Stimulated activated memory B cell treated with anti-CD40 and anti-IgM and Interleukin-4, amounts not matched to agents 10 μg/mL and 1 μg/mL and 100 μg/mL, for 72 hours (primary cell): Measurements from ENCODE around the gene MYD88.
"Not testable (repeated sequence)": the region's sequence is repeated elsewhere in the genome, so short reads cannot be mapped to it uniquely, and the experiment has no call there.

Source experiments
- ATAC-seq: fragments of 150-1000 bp; cut with Tn5 transposase; 2 replicates; pipeline ENCODE4 v1.10.0; 2021
- H3K27ac Mint-ChIP-seq: one replicate; pipeline ENCODE4 v1.8.0; 2022; ENCODE audit warnings: mild to moderate bottlenecking, mixed read lengths
- H3K27me3 Mint-ChIP-seq: one replicate; pipeline ENCODE4 v1.8.0; 2022; ENCODE audit warnings: mixed read lengths
- H3K36me3 Mint-ChIP-seq: one replicate; pipeline ENCODE4 v1.8.0; 2022; ENCODE audit warnings: mixed read lengths
- H3K4me1 Mint-ChIP-seq: one replicate; pipeline ENCODE4 v1.8.0; 2022; ENCODE audit warnings: mixed read lengths
- H3K4me3 Mint-ChIP-seq: one replicate; pipeline ENCODE4 v1.8.0; 2022; ENCODE audit warnings: mild to moderate bottlenecking, moderate library complexity, mixed read lengths
- H3K9me3 Mint-ChIP-seq: one replicate; pipeline ENCODE4 v1.8.0; 2022; ENCODE audit warnings: mixed read lengths

Gene MYD88

DNA sequence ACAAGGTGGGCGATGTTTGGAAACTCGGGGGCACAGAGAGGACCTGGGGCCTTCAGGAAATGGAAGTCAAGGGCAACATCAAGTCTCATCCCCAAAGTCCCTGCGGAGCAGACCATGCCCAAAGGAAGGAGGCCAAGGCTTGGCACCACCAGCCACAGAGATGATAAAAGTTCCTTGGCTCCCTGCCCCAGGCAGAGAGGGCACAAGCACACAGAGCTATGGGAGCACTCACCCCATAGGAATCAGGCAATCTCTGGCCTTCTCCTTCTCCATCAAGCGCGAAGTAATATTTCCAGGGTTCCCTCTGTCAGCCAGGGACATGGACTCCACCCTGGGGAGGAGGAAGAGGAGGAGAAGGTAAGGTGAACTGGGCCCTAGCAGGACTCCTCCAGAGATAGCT is 9.4 kb upstream of the MYD88 start:
- H3K4me1 Mint-ChIP-seq, result peaks cover 18% of the 10 kb centered on the region
- H3K36me3 Mint-ChIP-seq, result peaks cover 53% of the 10 kb centered on the region
- H3K27ac Mint-ChIP-seq, result no peak overlapping the region
- H3K4me3 Mint-ChIP-seq, result no peak overlapping the region
- no peaks in the 10 kb centered on the region for H3K9me3 Mint-ChIP-seq
- H3K27me3 Mint-ChIP-seq, result no peaks in the 10 kb centered on the region
- no peak for ATAC-seq

DNA sequence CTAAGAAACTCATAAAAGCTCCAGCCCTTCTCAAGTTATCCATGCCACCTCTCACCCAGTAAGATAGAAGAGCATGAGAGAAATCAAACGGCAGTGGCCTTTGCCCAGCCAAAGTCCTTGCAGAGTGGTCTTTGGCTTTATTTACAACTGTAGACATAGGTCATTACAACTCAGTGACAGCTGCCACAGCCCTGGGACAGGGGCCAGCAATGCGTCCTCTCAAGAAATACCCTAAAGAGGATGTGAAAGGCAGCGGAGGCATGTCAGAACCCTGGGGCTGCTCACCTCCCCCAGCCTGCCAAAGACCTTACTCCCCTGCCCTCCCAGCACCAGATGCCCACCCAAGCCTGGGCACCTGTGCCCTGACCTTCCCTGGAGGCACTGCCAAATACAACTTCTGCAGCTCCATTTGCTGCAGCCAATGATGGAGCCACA is 7.8 kb upstream of the MYD88 start:
- Mint-ChIP-seq H3K4me1 (peaks cover 33% of the 10 kb centered on the region), H3K4me3 (no peak overlapping the region), H3K27ac (no peak overlapping the region), H3K9me3 (no peaks in the 10 kb centered on the region), H3K27me3 (no peaks in the 10 kb centered on the region), H3K36me3 (peaks cover 44% of the 10 kb centered on the region)
- no peak for ATAC-seq

DNA sequence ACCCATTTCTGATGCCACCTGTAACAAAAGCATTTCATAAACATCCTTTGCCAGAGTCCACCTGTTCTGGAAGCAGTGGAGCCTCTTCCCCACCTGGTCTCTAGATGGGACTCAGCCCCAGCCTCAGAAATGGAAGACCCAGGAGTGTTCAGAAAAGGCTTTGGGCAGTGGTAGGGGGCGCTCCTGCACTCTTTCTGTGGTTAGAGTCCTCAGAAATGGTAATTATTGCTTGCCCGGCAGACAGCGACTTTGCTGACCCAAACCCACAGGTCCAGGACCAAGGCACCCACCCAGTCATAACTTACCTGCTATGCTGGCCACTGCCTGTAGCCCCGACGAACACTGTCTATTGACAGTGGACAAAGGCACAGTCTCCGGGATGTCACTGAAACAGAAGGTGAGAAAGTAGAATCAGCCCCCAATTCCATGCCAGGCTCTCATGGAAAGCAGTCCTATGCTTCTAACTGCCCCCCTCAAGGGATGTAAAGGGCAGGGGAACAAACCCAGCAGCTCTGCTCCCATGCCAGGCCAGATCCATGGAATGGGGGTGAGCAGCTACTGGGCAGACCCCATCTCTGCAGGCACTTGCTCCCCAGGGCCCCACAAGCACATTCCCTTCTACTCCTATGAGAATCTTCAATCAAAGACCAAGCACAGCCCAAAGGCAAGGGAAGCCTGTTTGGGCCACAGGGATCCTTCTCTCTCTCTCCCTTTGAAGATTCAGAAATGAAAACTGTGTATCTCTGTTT is 6.7 kb upstream of the MYD88 start:
- H3K27me3 Mint-ChIP-seq, result no peaks in the 10 kb centered on the region
- peaks cover 39% of the 10 kb centered on the region for H3K36me3 Mint-ChIP-seq
- H3K27ac Mint-ChIP-seq, result no peak overlapping the region
- H3K9me3 Mint-ChIP-seq, result no peaks in the 10 kb centered on the region
- no peak for ATAC-seq
- no peak overlapping the region for H3K4me3 Mint-ChIP-seq
- peaks cover 41% of the 10 kb centered on the region for H3K4me1 Mint-ChIP-seq

DNA sequence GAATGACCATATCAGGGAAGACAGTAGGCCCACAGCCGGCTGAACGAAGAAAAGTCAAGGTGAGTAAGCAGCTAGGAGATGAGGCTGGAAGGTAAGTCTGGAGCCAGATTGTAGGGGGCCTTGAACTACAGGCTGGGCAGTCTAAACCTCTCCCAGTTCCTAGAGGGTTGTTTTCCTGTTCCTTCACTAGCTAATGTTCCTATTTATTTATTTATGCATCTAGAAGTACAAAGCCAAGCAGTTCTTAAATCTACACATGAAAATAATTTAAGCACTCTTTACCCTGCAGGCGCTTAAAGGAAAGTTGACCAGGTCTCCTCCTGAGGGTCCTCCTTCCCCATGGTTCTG is 5.3 kb upstream of the MYD88 start:
- no peak for ATAC-seq
- Mint-ChIP-seq H3K4me3 (no peak overlapping the region), H3K27me3 (no peaks in the 10 kb centered on the region), H3K4me1 (peaks cover 49% of the 10 kb centered on the region), H3K27ac (no peak overlapping the region), H3K36me3 (peaks cover 39% of the 10 kb centered on the region), H3K9me3 (no peaks in the 10 kb centered on the region)

DNA sequence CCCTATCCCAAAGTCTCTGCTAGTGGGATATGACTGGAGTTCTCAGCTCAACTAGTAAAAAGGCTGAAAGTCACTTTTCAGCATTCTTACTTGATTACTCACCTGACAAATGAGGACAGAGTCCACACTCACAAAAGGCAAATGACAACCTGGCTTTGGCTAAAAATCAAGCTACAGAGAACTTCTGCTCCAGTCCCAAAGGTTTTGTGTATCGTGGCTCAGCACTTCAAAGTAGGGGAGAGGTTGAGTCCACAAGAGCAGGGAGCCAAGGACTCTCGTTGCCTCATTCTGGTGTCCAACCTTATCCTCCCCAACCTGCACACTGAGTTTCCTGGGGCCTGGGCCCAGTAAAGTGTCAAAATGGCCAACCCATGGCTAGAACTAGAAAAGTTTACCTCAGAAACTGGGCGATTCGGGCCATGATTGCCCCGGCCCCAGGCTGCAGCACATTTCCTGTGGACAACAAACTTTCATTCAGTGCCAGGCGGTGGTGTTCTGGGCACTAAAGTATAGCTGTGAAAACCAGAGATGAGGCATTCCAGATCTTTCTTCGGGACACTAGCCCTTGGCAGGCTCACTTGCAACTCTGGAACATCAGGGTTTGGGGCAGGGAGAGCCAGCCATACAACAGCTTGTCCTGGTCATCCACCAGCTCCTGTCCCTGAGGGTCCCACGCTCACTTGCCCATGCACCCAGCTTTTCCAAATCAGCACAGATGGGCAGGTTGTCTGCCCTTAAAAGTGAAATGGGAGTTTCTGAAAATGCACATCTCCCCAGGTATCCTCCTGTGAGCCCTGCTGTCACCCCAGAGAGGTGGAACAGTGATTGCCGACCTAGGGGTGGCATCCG is 4.7 kb upstream of the MYD88 start:
- Mint-ChIP-seq H3K9me3 (no peaks in the 10 kb centered on the region), H3K4me1 (peaks cover 51% of the 10 kb centered on the region), H3K36me3 (peaks cover 37% of the 10 kb centered on the region), H3K4me3 (no peak overlapping the region), H3K27me3 (no peaks in the 10 kb centered on the region), H3K27ac (no peak overlapping the region)
- ATAC-seq, result no peak

DNA sequence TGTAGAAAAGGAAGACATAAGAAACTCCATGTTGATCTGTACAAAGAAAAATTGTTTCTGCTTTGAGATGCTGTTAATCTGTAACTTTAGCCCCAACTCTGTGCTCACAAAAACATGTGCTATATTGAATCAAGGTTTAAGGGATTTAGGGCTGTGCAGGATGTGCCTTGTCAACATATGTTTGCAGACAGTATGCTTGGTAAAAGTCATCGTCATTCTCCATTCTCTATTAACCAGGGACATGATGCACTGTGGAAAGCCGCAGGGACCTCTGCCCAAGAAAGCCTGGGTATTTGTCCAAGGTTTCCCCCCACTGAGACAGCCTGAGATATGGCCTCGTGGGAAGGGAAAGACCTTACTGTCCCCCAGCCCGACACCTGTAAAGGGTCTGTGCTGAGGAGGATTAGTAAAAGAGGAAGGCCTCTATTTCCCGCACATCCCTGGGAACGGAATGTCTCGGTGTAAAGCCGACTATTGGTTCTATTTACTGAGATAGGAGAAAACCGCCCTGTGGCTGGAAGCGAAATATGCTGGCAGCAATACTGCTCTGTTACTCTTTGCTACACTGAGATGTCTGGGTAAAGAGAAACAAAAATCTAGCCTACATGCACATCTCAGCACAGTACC is 3.8 kb upstream of the MYD88 start:
- Mint-ChIP-seq H3K27ac (peak overlapping the region; percentile 87), H3K4me1 (peaks cover 52% of the 10 kb centered on the region), H3K36me3 (peaks cover 29% of the 10 kb centered on the region)
- not testable (repeated sequence) for H3K4me3 Mint-ChIP-seq, ATAC-seq, H3K27me3 Mint-ChIP-seq, H3K9me3 Mint-ChIP-seq

DNA sequence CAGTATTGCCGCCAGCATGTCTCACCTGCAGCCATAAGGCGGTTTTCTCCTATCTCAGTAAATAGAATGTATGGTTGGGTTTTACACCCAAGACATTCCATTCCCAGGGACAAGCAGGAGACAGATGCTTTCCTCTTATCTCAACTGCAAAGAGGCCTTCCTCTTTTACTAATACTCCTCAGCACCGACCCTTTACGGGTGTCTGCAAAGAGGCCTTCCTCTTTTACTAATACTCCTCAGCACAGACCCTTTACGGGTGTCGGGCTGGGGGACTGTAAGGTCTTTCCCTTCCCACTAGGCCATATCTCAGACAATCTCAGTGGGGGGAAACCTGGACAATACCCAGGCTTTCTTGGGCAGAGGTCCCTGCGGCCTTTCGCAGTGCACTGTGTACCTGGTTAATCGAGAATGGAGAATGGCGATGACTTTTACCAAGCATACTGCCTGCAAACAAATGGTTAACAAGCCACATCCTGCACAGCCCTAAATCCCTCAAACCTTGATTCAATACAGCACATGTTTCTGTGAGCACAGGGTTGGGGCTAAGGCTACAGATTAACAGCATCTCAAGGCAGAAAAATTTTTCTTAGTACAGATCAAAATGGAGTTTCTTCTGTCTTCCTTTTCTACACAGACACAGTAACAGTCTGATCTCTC is 2.7 kb upstream of the MYD88 start:
- Mint-ChIP-seq H3K4me1 (peaks cover 60% of the 10 kb centered on the region), H3K36me3 (peaks cover 25% of the 10 kb centered on the region)
- ATAC-seq, result not testable (repeated sequence)

DNA sequence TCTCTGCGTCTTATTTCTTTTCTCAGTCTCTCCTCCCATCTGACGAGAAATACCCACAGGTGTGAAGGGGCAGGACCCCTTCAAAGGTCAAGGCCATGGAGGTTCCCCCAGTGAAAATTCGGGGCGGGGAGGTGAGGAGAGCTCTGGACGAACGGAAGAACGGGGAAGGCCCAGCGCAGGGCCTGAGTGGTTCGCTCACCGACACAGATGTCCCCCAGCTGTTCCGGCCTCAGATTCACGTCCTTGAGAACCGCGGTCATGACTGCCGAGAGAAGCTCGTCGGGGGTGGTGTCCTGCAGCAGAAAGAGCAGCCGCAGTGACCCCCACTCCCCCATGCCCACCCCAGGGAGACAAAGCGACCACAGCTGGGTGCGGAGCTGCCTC is 2.1 kb upstream of the MYD88 start:
- no peaks in the 10 kb centered on the region for H3K27me3 Mint-ChIP-seq
- peak overlapping the region; percentile 82 for H3K4me3 Mint-ChIP-seq
- ATAC-seq, result no peak
- peak overlapping the region; percentile 87 for H3K27ac Mint-ChIP-seq
- H3K9me3 Mint-ChIP-seq, result no peaks in the 10 kb centered on the region
- H3K4me1 Mint-ChIP-seq, result peaks cover 64% of the 10 kb centered on the region
- peaks cover 29% of the 10 kb centered on the region for H3K36me3 Mint-ChIP-seq

More for the DNA sequence above, 2.7 kb upstream of the MYD88 start:
- H3K4me3 Mint-ChIP-seq, result peak overlapping the region; percentile 82
- H3K27ac Mint-ChIP-seq, result peak overlapping the region; percentile 87
- not testable (repeated sequence) for H3K27me3 Mint-ChIP-seq, H3K9me3 Mint-ChIP-seq

DNA sequence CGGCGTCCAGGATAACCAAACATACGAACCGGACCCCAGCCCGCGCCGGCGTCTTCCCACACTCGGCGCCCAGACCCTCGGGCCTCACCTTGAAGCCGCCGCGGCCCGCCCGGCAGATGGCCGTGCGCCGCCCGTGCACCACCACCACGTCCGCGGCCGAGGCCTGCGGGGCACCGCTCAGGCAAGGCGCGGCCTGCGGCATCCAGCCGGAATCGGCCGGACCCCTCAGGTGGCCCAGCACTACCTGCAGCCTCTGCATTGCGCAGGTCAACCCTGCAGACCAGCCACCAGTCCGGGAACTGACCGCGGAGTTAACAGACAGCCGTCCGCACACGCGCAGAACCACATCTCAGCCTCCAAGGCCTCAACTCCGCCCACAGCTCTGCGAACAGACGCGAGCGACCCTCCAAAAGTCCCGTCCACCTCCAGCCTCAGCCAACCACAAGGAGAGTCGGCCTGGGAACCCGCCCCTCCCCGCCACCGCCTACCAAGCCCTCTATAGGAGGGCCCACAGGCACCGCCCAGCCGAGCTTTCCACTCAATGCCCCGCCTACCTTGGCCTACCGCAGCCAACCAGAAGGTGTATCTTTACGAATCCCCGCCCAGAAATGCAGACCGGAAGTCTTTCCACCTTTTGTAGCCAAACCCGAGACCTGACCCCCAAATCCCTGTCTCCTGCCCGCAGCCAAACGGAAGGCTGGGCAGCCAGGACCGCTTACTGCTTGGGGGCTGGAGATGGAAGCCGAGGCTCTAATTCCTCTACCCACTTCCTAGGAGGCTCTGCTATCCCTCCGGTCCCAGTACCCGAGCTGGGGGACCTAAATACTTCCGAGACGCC is 1.5 kb upstream of the MYD88 start, which contains the start of gene ACAA1:
Gene ACAA1 (minus strand): TSS at position 351 of the 838 bp plus-strand sequence. CDS start 92 bp downstream, at position 259.
- no peaks in the 10 kb centered on the region for H3K9me3 Mint-ChIP-seq
- peak within 1 kb of the TSS; percentile 87 for H3K27ac Mint-ChIP-seq
- H3K36me3 Mint-ChIP-seq, result peaks cover 34% of the 10 kb centered on the region
- peak within 1 kb of the TSS; percentile 82 for H3K4me3 Mint-ChIP-seq
- H3K4me1 Mint-ChIP-seq, result peaks cover 70% of the 10 kb centered on the region
- H3K27me3 Mint-ChIP-seq, result no peaks in the 10 kb centered on the region
- peak; percentile 97 for ATAC-seq

DNA sequence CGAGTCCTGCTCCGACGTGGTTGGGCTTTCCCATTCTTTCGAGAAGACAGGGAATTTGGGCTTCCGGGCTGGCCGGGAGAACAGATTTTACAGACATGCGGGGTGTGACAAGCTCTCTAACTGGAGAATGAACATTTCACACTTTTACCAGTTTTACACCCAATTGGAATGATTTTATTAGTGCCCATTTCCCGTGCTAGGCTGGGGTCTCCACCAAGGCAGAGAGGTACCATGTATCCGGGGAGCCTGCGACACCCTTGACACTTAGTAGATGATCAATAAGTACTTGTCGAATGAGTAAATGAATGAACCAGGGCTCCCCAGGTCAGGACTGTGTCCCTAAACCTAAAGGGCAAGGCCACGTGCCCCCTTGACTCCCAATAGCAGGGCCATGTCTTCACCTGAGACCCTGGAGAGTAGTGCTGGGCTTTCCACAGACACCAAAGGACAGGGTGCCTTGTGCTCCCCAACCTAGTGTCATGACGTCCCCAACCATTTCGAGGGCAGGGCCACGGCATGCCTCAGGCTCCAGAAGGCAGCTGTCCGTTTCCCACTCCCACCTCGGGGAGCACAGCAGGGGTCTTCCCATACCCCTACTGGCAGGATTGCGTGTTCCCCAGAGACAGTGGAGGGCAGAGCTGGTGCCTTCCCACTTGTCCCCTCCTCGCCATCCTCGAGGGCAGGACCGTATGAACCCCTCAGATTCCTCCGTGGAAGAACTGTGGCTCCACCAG is 679 bp upstream of the MYD88 start:
- ATAC-seq, result peak; percentile 13
- no peaks in the 10 kb centered on the region for H3K27me3 Mint-ChIP-seq
- H3K9me3 Mint-ChIP-seq, result no peaks in the 10 kb centered on the region
- peaks cover 73% of the 10 kb centered on the region for H3K4me1 Mint-ChIP-seq
- H3K36me3 Mint-ChIP-seq, result peaks cover 33% of the 10 kb centered on the region
- peak overlapping the region; percentile 87 for H3K27ac Mint-ChIP-seq
- peak overlapping the region; percentile 82 for H3K4me3 Mint-ChIP-seq

DNA sequence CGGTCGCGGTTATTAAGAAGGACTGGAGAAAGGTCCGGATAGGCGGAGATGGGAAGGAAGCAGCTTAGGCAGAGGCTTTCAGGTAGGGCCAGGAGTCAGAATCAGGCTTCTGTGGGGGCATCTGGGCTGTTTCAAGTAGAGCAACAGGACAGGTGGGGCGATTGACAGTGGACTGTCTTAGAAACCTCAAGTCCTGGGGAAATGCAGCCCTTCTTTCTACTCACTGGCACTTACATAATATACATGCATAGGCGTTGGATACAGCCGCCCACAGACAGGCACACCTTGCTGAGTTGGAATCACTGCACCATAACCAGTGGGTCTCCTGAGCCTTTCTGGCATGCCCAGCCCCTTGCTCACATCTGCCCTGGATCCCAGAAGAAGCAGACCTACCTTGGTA is 730 bp downstream of the MYD88 start:
- ATAC-seq, result no peak
- Mint-ChIP-seq H3K27me3 (no peaks in the 10 kb centered on the region), H3K36me3 (peaks cover 30% of the 10 kb centered on the region), H3K4me3 (peak overlapping the region; percentile 82), H3K27ac (peak overlapping the region; percentile 87), H3K4me1 (peaks cover 75% of the 10 kb centered on the region), H3K9me3 (no peaks in the 10 kb centered on the region)

DNA sequence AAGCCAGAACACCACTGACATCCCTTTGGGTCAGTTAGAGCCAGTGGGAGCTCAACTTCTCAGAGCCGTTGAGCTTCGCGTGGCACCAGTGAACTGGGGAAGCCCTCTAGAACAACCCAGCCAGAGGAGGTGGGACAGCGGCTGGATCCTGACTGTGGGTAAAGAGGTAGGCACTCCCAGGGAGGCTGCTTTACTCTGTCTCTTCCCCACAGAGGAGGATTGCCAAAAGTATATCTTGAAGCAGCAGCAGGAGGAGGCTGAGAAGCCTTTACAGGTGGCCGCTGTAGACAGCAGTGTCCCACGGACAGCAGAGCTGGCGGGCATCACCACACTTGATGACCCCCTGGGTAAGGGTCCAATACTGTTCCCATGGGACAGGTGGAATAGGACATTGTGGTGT is 1.2 kb downstream of the MYD88 start:
- Mint-ChIP-seq H3K27ac (peak overlapping the region; percentile 87), H3K36me3 (peaks cover 26% of the 10 kb centered on the region), H3K4me1 (peaks cover 75% of the 10 kb centered on the region), H3K27me3 (no peaks in the 10 kb centered on the region), H3K9me3 (no peaks in the 10 kb centered on the region), H3K4me3 (peak overlapping the region; percentile 82)
- no peak for ATAC-seq

DNA sequence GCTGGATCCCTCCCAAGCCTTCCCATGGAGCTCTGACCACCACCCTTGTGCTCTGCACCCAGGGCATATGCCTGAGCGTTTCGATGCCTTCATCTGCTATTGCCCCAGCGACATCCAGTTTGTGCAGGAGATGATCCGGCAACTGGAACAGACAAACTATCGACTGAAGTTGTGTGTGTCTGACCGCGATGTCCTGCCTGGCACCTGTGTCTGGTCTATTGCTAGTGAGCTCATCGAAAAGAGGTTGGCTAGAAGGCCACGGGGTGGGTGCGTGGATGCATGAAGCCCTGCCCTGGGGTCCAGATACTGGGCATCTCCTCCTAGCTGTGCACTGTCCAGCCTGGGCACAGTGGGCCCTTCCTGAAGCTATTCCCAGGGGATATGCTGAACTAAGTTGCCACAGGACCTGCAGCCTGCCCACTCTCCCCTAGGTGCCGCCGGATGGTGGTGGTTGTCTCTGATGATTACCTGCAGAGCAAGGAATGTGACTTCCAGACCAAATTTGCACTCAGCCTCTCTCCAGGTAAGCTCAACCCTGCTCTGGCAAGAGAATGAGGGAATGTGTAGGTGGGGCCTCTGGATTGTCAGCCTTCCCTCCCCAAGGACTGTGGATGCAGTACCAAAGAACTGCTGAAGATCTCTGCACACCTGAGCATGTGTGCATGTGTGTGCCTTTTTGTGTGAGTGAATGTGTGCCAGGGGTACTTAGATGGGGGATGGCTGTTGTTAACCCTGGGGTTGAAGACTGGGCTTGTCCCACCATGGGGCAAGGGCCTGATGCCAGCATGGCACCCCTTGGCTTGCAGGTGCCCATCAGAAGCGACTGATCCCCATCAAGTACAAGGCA is 2.1 kb downstream of the MYD88 start:
- peaks cover 66% of the 10 kb centered on the region for H3K4me1 Mint-ChIP-seq
- H3K27me3 Mint-ChIP-seq, result no peaks in the 10 kb centered on the region
- H3K27ac Mint-ChIP-seq, result no peak overlapping the region
- peaks cover 26% of the 10 kb centered on the region for H3K36me3 Mint-ChIP-seq
- no peak for ATAC-seq
- H3K4me3 Mint-ChIP-seq, result peak overlapping the region; percentile 11
- no peaks in the 10 kb centered on the region for H3K9me3 Mint-ChIP-seq
